DOHH2 (cell line): Measurements from ENCODE around the gene PARVB.

Experiments
- EZH2phosphoT487 ChIP-seq: fragments of 200-600 bp; sonication (generic); IDR thresholded peaks from 2 replicates; pipeline ENCODE4 v1.6.1; 2017; ENCODE audit warnings: borderline replicate concordance, mild to moderate bottlenecking, antibody characterized with exemption, low read length, moderate library complexity, mixed read lengths
- TF ChIP-seq, protein P1 (sequence below): fragments of 200-600 bp; sonication (generic); IDR thresholded peaks from one replicate; pipeline ENCODE4 v1.5.1; 2014; ENCODE audit warnings: antibody characterized with exemption, mild to moderate bottlenecking, low read depth, low read length; ENCODE audit not compliant: poor library complexity, severe bottlenecking

DNA sequence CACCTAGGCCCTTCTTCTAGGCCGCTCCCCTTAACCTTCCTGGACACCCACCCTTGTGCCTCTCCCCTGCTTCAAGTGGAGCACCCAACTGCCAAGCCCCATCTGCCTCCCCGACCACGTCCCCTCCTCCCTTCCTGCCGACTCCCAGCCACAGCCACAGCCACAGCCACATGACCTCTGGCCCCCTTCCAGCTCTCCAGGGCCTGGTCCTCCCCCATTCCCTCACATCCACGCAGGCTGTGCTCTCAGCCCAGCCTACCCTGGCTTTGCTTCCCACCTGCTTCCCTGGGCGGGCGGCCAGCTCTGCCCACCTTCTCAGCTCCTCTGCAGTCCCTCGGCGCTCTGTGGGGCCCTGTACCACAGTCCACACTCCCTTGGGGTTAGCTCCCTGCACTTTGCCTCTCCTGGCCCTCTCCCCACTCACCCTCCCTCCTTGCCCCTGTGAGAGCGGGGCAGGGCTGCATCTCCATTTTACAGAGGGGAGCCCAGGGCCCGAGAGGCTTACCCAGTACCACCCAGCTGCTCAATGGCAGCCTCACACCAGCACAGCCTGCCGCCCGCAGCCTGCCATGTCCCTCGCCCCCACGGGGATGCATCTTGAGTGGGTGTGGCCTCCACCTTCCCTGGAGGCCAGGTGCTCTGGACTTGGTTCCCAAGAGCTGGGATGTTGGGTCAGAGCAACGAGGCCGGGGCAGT is 176.9 kb downstream of the PARVB start:
- TF ChIP-seq, protein P1, sequence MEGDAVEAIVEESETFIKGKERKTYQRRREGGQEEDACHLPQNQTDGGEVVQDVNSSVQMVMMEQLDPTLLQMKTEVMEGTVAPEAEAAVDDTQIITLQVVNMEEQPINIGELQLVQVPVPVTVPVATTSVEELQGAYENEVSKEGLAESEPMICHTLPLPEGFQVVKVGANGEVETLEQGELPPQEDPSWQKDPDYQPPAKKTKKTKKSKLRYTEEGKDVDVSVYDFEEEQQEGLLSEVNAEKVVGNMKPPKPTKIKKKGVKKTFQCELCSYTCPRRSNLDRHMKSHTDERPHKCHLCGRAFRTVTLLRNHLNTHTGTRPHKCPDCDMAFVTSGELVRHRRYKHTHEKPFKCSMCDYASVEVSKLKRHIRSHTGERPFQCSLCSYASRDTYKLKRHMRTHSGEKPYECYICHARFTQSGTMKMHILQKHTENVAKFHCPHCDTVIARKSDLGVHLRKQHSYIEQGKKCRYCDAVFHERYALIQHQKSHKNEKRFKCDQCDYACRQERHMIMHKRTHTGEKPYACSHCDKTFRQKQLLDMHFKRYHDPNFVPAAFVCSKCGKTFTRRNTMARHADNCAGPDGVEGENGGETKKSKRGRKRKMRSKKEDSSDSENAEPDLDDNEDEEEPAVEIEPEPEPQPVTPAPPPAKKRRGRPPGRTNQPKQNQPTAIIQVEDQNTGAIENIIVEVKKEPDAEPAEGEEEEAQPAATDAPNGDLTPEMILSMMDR = no peak
- no peak for TF ChIP-seq EZH2phosphoT487
